ENCODE results near the gene TEX35. TPM values are rescaled to one million over a fixed set of nuclear protein-coding genes. Genes with fewer than 3 reads are reported as not detected.

The TEX35 gene
- total RNA-seq, 1 donor from 2014 or later = not detected

GRCh38 chr1:178533121-178533946, 20.4 kb downstream of the TEX35 start:
- TF ChIP-seq CTCF (conservative IDR thresholded peaks at IDR 0.05) = no peak
- Mint-ChIP-seq H3K27ac (ENCODE audit: unreplicated experiment) (no peak overlapping the region), H3K4me3 (no peak overlapping the region), H3K9me3 (no peaks in the 10 kb centered on the region), H3K27me3 (ENCODE audit: low read depth) (peaks cover 4% of the 10 kb centered on the region), H3K4me1 (peaks cover 10% of the 10 kb centered on the region), H3K36me3 (ENCODE audit: low read depth) (no peaks in the 10 kb centered on the region)
- no peak for DNase-seq (ENCODE audit: low read depth, low spot score)

- H3K4me1 Mint-ChIP-seq = peaks cover 10% of the 10 kb centered on the region
- no peaks in the 10 kb centered on the region for H3K9me3 Mint-ChIP-seq
- peaks cover 8% of the 10 kb centered on the region for H3K27me3 Mint-ChIP-seq (ENCODE audit: low read depth)
- H3K36me3 Mint-ChIP-seq (ENCODE audit: low read depth) = no peaks in the 10 kb centered on the region
- DNase-seq (ENCODE audit: low read depth, low spot score) = no peak
- no peak overlapping the region for H3K4me3 Mint-ChIP-seq
- no peak for TF ChIP-seq CTCF (conservative IDR thresholded peaks at IDR 0.05)
- no peak overlapping the region for H3K27ac Mint-ChIP-seq (ENCODE audit: unreplicated experiment)
These were observed 21.4 kb downstream of the TEX35 start for GRCh38 chr1:178534137-178534868.

- Mint-ChIP-seq H3K4me1 (peaks cover 5% of the 10 kb centered on the region), H3K36me3 (ENCODE audit: low read depth) (no peaks in the 10 kb centered on the region), H3K9me3 (no peaks in the 10 kb centered on the region), H3K27me3 (ENCODE audit: low read depth) (peaks cover 22% of the 10 kb centered on the region), H3K27ac (ENCODE audit: unreplicated experiment) (no peak overlapping the region), H3K4me3 (no peak overlapping the region)
- DNase-seq (ENCODE audit: low read depth, low spot score) = no peak
- no peak for TF ChIP-seq CTCF (conservative IDR thresholded peaks at IDR 0.05)
These were observed 23.4 kb downstream of the TEX35 start for GRCh38 chr1:178536329-178536728.

- H3K27ac Mint-ChIP-seq (ENCODE audit: unreplicated experiment) = no peak overlapping the region
- no peaks in the 10 kb centered on the region for H3K9me3 Mint-ChIP-seq
- no peak for DNase-seq (ENCODE audit: low read depth, low spot score)
- TF ChIP-seq CTCF (conservative IDR thresholded peaks at IDR 0.05) = no peak
- peaks cover 5% of the 10 kb centered on the region for H3K4me1 Mint-ChIP-seq
- H3K4me3 Mint-ChIP-seq = no peak overlapping the region
- H3K36me3 Mint-ChIP-seq (ENCODE audit: low read depth) = no peaks in the 10 kb centered on the region
- peaks cover 22% of the 10 kb centered on the region for H3K27me3 Mint-ChIP-seq (ENCODE audit: low read depth)
These were observed 24.0 kb downstream of the TEX35 start for GRCh38 chr1:178536844-178537371.

GRCh38 chr1:178537382-178538090, 24.6 kb downstream of the TEX35 start:
- no peak for DNase-seq (ENCODE audit: low read depth, low spot score)
- H3K4me1 Mint-ChIP-seq = peaks cover 4% of the 10 kb centered on the region
- H3K4me3 Mint-ChIP-seq = no peak overlapping the region
- H3K9me3 Mint-ChIP-seq = no peaks in the 10 kb centered on the region
- no peaks in the 10 kb centered on the region for H3K36me3 Mint-ChIP-seq (ENCODE audit: low read depth)
- TF ChIP-seq CTCF (conservative IDR thresholded peaks at IDR 0.05) = no peak
- no peak overlapping the region for H3K27ac Mint-ChIP-seq (ENCODE audit: unreplicated experiment)
- peaks cover 24% of the 10 kb centered on the region for H3K27me3 Mint-ChIP-seq (ENCODE audit: low read depth)

Data from neural crest cell (in vitro differentiated cells).